Renal pelvis (tissue), 4 donors: ENCODE results near the gene ZNHIT2. TPM values are rescaled to one million over a fixed set of nuclear protein-coding genes. Genes with fewer than 3 reads are reported as not detected.
"Not testable (repeated sequence)": the region's sequence is repeated elsewhere in the genome, so short reads cannot be mapped to it uniquely, and the experiment has no call there.

Experiments used
- DNase-seq: peaks from one replicate; pipeline ENCODE4 v3.0.0-alpha.2; 2013
- polyA plus RNA-seq, 3 donors: library from polyadenylated mRNA; unstranded; fragments of 120-200 nt; gene quantifications; one replicate each; pipeline ENCODE4 v1.2.1, GENCODE V29; 2013; ENCODE audit not compliant: insufficient read length in 3 of 3

ZNHIT2 gene
- polyA plus RNA-seq, 3 donors: 7.8 to 12.4 (median 9.9) TPM

DNA sequence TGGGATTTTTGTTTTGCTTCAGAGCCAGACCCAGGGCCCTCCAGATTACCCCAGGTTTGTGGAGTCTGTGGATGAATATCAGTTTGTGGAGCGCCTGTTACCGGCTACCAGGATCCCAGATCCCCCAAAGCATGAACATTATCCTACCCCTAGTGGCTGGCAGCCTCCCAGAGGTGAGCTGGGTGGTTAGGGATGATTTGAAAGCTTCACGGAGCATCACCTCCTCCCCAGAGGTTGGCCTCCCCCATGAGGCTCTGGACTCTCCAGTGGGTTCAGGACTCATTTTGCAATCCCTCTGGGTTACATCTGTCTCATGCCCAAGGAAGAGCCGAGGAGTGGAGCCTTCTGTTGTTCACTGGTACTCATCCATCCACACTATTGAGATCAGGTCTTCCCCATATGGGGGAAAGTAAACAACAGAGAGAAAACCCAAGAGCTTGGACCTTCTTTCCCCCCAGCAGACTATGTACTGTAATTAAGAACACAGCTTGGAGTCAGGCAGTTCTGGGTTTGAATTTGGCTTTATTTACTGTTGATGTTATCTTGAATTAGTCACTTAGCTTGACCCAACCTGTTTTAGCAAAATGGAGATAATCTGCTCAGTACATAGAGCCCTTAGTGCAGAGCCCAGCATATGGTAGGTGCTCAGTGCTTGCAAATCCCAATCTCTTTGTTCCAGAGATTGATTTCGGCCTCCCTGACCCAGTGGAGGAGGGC lies 7.1 kb upstream of the ZNHIT2 start:
- no peak for DNase-seq

DNA sequence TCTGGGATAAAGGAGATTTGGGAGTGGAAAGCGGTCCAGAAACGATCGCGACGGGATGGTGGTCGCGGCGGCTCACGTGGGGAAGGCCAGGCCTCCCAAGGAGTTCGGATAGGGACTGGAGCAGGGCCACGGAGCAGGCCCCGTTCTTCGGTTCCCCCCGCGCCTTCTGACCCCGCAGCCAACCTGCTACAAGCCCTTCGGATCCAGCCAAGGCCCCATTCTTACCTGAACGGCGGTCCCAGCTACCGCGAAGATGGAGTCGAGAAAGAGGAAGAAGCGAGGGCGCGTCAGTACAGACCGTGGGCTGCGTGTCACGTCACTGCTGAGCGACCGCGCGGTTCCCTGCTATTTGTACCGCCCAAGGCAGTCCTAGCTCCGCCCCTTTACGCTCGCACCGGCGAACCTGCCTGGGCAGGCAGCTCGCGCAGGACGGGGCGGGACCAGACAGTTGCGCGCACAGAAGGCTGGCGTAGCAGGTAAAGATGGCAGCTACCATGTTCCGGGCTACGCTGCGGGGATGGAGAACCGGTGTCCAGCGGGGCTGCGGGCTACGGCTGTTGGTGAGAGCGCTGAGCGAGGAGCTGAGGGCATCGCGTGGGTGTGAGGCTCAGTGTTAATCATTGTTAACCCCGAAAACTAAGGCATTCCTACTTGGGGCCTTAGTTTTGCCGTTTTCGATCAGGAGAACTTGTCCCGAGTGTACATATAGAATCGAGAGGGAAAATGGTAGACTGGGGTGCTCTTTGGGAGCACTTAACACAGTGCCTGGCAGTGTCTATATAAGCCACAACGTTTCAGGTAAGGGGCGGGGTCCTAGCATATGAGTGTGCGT lies 4.6 kb upstream of the ZNHIT2 start, which contains the start of the genes FAU and MRPL49:
Gene FAU (minus strand): TSS at position 270 of the 832 bp plus-strand sequence. CDS start 321 bp downstream, outside the sequence.
Gene MRPL49 (plus strand): TSS at position 457 of the 832 bp plus-strand sequence. CDS start 26 bp downstream, at position 483.
- peak; percentile 96 for DNase-seq

DNA sequence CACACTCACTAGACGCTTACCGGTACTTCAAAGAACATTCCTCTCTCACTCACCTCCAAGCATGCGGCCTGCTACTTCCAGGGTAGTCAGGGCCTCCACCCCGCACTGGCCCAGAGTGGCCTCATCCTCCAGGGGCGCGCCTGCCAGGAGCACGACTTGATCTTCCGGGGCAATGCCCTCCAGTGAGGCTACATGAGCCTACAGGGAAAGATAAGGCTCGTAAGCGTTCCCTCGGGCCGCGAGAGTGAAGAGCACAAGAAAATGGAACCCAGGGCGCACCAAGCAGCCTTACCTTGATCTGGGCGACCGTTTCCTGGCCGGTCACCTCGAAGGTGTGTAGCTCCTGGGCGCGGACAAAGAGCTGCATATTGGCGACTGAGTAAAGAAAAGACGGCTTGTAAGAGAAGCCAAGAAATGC lies 4.0 kb upstream of the ZNHIT2 start:
- no peak for DNase-seq

DNA sequence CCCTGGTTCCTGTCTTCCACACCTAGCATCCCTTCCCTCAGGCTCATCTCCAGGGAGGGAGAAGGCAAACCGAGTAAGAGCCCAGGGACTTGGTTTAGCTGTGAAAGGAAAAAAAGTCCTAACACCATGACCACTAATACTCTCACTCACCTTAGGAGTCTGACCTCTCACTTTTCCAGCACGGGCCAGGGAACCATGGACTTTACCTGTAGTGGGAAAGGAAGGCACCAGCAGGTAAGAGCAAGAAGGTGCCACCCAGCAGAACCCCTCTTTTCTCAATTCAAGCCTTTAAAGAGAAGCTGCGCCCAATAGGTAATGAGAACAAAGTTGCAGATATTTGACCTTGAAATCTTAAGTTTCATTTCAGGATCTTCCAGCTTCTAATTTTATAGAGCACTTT lies 3.3 kb upstream of the ZNHIT2 start:
- no peak for DNase-seq

DNA sequence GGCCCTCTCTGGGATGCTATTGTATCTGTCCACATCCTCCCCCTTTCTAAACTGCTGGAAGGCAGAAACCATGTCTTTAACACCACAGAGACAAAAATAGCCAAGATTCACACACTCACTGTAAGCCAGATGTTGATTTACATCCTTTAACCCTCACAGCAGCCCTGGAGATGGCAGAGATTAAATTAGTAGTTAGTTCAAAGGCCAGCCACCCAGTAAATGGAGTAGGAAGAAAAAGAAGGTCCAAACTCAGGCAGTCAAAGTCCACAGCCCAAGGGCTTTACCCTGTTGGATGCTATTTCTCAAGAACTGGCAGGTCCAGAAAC lies 2.1 kb upstream of the ZNHIT2 start:
- no peak for DNase-seq

DNA sequence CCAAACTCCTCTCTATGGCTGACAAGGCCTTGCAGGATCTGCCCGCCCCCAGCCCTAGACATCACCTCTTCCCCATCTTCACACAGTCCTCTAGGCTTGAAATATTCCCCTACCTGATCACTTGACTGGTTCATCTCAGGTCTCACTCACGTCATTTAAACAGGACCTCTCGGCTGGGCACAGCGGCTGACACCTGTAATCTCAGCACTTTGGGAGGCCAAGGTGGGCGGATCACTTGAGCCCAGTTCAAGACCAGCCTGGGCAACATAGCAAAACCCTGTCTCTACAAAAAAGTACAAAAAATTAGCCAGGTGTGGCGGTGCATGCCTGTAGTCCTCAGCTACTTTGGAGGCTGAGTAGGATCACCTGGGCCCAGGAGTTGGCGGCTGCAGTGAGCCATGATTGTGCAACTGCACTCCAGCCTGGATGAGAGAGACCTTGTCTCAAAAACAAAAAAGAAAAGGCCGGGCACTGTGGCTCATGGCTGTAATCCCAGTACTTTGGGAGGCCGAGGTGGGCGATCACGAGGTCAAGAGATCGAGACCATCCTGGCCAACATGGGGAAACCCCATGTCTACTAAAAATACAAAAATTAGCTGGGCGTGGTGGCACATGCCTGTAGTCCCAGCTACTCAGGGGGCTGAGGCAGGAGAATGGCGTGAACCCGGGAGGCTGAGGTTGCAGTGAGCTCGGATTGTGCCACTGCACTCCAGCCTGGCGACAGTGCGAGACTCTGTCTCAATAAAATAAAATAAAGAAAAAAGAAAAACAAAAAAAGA lies 1.6 kb upstream of the ZNHIT2 start:
- not testable (repeated sequence) for DNase-seq

DNA sequence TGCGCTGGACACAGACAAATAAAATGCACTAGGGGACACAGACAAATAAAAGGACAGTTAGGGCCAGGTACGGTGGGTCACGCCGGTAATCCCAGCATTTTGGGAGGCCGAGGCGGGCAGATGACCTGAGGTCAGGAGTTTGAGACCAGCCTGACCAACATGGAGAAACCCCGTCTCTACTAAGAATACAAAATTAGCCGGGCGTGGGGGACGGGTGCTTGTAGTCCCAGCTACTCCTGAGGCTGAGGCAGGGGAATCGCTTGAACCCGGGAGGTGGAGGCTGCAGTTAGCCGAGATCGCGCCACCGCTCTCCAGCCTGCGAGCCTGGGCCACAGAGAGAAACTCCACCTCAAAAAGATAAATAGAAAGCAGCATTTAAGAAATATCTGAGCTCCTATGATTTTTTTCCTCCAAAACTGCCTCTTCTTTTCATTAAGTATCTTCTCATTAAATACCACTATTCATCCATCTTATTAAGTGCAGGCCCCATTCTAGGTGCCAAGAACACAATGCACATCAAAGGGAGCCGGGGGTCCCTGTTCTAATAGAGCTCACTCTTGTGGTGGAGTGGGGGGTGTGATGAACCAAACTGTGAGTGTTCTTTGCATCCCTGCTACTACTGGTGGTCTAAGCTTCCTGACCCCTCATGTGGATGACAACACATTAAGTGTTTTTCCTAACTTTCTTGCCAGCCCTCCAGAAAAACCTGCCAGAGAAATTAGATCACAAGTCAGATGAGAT lies 766 bp upstream of the ZNHIT2 start:
- no peak for DNase-seq

DNA sequence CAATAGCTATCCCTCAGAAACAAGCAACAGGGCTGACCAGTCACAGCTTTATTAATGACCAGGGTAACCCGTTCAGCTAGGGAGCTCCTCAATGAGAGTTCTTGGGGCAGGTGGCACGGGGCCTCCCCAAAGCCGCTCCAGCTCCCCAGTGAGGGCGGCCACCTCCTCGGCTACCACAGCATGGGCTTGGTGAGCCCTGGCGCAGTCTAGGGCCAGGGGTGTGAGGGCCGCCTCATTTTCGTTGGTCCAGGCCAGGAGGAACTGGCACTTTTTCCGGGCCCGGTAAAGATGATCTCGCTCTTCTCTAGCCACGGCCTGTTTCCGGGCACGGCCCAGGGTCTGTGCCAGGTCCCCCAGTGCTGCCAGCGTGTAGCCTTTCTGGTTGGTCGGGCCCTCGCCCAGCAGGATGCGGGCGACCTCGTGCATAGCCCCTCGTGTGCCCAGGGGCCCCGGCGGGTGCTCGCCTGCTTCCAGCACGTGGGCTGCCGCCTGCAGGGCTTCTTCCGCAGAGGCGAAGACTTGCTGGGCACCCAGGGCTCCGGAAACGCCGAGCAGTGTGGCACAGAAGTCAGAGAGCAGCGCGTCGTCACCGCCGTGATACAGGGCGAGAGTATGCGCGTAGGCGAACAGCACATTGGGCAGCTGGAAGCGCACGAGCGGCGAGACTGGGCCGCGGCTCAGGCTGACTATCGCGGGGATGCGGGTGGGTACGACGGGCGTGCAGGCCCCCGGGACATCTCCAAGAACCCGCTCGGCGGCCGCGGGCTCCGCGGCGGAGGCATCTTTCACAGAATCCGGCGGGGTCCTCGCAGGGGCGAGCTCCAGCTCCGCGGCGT lies 913 bp downstream of the ZNHIT2 start:
- DNase-seq: no peak

DNA sequence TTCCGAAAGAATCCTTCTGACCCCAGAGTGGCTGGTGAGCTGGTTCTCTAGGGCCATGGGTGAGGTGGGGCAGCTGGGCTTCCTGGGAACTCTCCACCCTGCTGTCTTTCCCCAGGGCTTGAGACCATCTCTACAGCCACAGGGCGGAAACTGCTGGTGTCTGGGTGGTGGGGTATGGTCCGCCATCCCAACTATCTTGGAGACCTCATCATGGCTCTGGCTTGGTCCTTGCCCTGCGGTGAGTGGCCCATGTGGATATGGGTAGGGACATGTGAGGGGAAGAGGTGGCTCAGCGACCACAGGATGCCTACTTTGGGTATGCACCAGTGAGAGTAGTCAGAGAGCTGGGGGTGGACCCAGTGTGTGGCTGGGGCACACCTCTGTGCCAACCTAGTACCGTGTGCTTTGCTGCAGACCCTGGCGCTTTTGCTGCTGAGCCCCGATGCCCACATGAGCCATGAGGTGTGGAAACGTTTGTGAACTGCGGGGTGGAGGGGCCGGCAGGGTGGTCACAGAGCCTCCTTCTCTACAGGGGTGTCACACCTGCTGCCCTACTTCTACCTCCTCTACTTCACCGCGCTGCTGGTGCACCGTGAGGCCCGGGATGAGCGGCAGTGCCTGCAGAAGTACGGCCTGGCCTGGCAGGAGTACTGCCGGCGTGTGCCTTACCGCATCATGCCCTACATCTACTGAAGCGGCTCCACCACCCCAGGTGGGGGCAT lies 2.0 kb downstream of the ZNHIT2 start:
- no peak for DNase-seq

DNA sequence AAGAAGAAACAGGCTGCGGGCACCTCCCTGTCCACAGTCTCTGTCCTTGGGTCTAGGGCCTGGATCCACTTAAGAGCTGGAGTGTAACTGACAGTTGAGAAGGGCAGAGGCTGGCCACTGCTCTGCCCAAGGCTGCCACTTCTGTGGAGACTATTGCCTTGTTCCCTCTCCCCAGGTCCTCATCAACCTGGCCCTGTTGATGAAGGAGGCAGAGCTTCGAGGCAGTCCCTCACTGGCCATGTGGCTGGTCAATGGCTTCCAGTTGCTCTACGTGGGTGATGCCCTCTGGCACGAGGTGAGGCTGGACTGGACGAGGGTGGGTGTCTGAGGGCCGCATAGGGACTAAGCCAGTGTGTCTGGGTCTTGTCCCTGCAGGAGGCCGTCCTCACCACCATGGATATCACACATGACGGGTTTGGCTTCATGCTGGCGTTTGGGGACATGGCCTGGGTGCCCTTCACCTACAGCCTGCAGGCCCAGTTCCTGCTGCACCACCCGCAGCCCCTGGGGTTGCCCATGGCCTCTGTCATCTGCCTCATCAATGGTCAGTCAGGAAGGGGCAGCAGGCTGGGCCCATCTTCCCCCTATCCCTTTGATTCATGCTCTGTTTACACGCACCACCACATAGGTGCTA lies 2.8 kb downstream of the ZNHIT2 start:
- DNase-seq: no peak

DNA sequence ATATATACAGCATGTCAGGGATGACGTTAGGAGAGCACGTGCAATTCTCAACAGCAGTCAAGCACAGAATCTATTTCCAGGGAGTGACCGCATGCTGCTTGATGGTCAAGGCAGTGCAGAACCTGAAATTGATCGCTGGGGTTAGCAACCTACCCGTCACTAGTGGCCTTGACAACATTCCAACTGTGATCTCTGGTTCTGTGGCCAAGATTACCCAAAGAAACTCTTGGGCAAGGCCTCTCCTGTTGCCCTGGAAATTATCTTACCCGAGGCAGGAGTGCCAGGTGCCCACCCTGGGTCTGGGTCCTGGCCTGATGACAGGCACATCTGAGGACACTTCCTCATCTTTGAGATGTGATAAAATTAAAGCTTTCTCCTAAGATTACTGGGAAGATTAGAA lies 3.7 kb downstream of the ZNHIT2 start:
- no peak for DNase-seq

DNA sequence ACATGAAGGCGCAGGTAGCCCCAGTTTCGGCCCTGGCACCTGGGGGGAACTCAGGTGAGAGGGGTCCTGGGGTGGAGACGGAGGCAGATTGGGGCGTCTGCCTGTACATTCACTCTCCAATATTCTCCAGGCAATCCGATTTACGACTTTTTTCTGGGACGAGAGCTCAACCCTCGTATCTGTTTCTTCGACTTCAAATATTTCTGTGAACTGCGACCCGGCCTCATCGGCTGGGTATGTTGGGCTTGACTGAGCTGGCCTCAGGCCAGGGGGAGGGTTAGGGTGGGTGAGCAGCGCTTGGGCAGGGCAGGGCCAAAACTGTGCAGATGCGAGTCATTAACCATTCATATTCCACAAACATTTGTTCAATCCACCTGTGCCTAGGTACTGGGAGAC lies 4.1 kb downstream of the ZNHIT2 start:
- no peak for DNase-seq

DNA sequence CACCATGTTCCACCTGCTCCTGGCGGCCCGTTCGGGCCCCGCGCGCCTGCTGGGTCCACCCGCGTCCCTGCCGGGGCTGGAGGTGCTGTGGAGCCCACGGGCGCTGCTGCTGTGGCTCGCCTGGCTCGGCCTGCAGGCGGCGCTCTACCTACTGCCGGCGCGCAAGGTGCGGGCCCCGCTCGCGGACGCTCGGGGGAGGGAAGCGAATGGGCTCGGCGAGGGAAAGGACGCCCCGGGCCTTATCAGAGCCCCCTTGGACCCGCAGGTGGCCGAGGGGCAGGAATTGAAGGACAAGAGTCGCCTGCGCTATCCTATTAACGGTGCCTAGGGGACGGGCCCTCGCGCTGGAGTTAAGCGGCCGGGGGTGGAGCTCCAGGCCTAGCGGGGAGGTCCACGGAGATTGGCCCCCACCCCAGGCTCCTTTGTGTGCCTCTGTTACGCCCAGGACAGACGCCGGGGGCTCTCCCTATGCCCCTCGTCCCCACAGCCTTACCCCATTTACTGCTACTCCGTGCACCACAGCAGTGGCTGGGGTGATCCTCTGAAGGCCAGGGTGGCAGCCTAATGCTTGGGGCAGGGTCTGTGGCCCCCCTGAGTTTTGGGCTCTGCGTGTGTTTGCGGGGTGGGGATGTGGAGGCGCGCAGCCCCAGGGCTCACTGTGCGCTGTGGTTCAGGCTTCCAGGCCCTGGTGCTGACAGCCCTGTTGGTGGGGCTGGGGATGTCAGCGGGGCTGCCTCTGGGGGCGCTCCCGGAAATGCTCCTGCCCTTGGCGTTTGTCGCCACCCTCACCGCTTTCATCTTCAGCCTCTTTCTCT lies 4.7 kb downstream of the ZNHIT2 start:
- no peak for DNase-seq

DNA sequence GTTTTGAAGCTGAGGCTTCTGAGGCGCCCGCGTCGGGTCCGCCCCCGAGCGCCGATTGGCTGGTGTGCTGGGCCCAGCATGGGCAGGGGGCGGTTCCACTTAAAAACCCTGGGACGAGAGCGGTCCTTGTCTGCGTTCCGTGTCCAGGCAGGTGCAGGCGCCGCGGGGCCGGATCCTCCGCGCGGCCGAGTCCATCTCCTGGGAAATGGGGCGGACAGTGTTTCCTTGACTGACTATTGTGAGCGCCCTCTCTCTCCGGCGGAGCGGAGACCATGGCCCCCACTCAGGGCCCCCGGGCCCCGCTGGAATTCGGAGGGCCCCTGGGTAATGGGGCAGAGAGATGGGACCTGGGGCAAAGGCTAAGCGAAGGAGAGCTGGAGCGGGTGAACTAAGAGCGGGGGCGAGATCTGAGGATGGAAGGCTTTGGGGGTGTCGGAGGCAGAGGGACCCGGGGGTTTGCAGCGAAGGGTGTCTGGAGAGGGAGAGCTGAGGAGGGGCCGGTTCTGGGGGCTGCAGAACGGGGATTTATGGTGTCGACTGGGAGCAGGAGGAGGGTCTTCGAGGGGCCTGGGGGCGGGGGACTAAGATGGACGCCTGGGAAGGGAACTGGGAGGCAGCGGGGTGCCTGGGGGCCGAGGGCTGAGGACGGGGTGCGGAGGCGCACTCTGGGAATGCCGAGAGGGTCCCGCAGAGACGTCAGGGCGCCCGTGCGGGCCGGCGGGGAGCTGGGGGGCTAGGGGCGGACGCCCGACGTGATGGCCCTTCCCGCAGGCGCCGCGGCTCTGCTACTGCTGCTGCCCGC lies 5.6 kb downstream of the ZNHIT2 start, which contains the start of gene TM7SF2:
Gene TM7SF2 (plus strand): TSS at position 129 of the 802 bp plus-strand sequence. CDS start 144 bp downstream, at position 273.
- peak; percentile 95 for DNase-seq

DNA sequence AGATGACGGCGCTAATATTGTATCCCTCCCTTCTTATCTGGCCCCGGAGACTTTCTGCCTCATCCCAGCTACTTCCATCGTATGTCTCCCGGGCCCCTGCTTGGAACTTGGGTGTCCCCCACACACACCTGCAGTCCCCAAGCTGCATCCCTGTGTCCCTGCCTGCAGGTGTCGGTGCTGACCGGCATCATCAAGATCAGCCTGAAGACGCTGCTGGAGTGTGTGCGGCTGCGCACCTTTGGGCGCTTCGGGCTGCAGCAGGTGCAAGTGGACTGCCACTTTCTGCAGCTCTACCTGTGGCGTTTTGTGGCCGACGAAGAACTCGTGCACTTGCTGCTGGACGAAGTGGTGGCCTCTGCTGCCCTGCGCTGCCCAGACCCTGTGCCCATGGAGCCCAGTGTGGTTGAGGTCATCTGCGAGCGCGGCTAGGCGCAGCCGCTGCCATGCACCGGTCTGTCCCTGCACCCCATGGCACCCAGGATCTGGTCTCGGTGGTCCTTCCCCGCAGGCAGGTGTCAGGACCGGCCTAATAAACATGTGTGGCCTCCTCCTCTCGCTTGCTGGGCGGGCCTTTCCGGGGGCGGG lies 6.2 kb downstream of the ZNHIT2 start:
- DNase-seq: no peak

DNA sequence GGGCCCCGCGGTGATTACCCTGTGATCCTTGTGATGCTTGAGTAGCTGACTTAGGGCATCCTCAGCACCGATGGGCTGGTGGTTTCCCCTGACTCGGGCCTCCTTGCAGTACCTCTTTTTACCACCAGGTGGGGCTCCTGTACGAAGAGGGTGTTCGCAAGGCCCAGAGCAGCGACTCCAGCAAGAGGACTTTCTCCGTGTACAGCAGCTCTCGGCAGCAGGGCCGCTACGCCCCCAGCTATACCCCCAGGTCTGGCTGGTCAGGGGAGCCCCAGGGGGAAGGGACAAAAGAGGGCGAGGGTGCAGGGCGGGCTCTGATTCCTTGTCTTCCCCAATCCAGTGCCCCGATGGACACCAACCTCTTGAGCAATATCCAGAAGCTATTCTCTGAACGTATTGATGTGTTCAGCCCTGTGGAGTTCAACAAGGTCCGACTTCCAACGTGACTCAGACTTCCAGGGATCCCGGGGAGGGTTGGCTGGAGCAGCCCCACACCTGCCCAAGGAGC lies 7.1 kb downstream of the ZNHIT2 start:
- DNase-seq: peak; percentile 82
